LNCAP (cell line): ENCODE results near the gene SIGLEC9.

ENCODE experiments used
- CTCF ChIP-seq: fragments of 450-650 bp; IDR thresholded peaks from 2 replicates; pipeline ENCODE4 v1.5.1; 2017; ENCODE audit warnings: mild to moderate bottlenecking

SIGLEC9 gene

GRCh38 chr19:51135004-51135403 is 10.3 kb downstream of the SIGLEC9 start:
- no peak for TF ChIP-seq CTCF

DNA sequence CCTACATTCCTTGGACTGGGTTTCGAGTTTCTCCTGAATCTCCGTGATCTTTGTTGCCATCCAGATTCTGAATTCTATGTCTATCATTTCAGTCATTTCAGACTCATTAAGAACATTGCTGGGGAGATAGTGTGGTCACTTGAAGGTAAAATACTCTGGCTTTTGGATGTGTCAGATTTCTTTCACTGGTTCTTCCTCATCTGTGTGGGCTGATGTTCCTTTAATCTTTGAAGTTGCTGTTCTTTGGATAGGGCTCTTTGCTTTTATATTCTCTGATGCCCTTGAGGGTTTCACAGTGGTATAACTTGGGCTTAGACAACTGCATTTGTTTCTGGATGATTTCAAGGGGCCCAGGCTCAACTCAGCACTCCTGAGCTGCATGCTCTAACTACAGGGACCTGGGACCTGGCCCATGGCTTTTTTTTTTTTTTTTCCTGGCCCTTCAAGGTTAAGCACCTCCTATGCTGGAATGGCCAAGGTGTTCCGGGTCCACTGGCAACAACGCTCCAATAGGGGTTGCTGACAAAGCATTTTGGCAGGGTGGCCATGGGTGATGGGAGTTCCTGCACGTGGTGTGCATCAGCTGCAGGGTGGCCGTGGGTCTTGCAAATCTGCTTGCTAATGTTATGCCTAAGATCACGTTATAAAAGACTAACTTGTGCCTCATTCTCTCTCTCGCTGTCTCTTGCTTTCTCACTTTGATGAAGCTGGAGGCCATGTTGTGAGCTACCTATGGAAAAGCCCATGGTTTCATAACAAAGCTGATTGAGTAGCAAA is 11.5 kb downstream of the SIGLEC9 start:
- no peak for TF ChIP-seq CTCF

- TF ChIP-seq CTCF: no peak
Observed at GRCh38 chr19:51136851-51137551, 12.3 kb downstream of the SIGLEC9 start.

DNA sequence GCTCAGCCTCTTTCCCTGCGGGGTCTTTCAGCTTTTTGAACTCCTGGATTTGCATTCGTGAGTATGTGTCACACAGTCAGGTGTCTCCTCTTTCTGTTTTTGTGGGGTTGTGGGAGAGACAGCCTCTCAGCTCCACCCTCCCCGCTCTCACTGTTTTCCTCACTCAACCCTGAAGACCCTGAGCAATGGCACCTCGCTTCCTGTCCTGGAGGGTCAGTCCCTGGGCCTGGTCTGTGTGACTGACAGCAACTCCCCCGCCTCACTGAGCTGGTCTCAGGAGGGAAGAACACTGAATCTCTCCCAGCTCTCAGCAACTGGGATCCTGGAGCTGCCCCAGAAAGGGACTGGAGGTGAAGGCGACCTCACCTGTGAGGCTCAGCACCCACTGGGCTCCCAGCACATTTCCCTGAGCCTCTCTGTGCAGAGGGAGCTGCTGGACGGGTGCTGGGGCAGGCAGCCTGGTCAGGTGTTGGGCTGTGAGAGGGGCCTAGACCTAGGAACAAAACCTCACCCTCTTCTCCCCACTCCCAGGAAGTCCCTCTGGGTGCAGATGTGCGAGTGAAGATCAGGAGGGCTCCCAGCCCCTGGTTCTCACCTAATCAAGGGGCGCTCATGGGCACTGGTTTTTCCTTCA is 13.2 kb downstream of the SIGLEC9 start:
- no peak for TF ChIP-seq CTCF

- TF ChIP-seq CTCF: no peak
Observed at GRCh38 chr19:51138549-51138979, 13.9 kb downstream of the SIGLEC9 start.

DNA sequence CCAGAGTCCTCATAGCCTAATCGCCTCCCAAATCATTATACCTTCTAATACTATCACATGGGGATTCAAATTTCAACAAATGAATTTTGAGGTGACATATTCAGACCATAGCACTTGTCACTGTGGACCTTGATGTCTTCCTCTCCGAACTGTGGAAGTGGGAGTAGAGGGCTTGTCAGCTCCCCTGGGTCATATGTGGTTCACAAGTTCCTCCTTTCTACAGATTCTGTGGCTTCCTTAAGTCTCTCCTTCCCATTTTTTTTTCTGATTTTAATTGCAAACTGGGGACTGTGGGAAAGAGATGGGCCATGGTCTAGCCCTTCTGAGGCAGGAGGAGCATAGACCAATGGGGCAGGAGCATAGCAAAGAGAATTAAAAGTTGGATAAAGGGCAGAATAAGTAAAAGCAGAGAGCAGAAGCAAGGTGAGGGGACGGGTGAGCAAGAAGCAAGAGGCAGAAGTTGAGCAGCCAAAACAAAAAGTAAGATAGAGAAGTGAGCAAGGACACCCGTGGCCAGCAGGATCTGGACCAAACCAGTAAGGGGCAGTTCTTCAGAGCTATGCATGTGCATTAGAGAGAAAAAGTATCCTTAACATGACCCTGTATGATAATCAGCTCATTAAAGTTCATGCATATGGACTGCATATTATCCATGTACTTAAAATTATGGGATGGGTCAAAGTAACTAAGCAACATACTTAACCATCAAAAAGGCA is 14.8 kb downstream of the SIGLEC9 start:
- TF ChIP-seq CTCF: no peak

GRCh38 chr19:51140441-51140840 is 15.7 kb downstream of the SIGLEC9 start:
- TF ChIP-seq CTCF: no peak
